ENCODE measurements around the gene TOE1.
A peak's percentile ranks its signal among the peaks of the same experiment; 100 is the strongest.

DNA sequence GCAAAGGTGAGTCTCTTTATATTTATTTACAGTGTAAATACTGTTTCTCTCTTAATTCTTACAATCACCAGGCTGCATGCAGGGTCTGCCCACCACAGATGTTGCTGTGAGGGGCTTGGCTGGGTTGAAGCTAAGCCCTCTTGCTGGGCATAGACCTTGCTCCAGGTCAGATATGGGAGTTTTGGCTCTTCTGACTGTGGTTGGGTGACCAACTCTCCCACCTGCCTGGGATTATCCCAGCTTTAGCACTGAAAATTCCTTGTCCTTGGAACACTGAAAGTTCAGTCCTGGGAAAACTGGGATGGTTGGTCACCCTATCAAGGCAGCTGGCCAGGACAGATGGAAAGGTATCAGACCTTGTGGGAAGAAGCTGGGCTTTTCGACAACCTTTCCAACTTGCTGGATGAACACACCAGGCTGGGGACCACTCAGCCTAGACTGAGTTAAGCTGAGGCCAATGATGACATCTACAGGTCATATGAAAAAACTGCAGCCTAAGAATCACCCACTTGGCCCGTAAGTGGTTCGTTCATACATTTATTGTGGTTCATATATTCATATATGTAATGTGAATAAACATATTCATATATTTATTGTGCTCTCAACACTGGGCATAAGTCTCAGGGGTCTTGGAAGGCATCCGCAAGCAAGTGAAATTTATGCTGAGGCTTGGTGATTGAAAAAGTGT lies 39.8 kb upstream of the TOE1 start:
- peak; percentile 70 for TF ChIP-seq CTCF (IDR thresholded peaks at IDR 0.05; ENCODE audit: low read depth, low read length)
- no peak for TF ChIP-seq EZH2phosphoT487 (IDR thresholded peaks at IDR 0.05; ENCODE audit: low read depth)

All from OCI-LY3 (cell line).